NCI-H2107 (cell line): ENCODE results near the gene SYT12.
"Not testable (repeated sequence)": the region's sequence is repeated elsewhere in the genome, so short reads cannot be mapped to it uniquely, and the experiment has no call there.

Experiments used
- DNase-seq: peaks from one replicate; lab custom pipeline; 2025; lab: John Stamatoyannopoulos, UW

SYT12 gene

GRCh38 chr11:66996609-66997273 is 26.2 kb upstream of the SYT12 start:
- no peak for DNase-seq

DNA sequence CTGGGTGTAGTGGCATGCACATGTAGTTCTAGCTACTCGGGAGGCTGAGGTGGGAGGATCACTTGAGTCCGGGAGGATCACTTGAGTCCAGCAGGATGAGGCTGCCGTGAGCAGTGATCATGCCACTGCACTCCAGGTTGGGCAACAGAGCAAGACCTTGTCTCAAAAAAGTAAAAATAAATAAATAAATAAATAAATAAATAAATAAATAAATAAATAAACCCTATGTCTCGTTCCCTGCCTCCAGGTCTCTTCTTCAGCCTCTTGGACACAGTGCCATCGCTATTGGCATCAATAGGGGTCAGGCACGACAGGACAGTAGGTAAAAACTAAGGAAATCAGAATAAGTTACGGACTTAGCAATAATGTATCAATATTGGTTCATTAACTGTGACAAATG is 23.4 kb upstream of the SYT12 start:
- DNase-seq, result no peak

GRCh38 chr11:67001332-67001731 is 21.6 kb upstream of the SYT12 start:
- no peak for DNase-seq

GRCh38 chr11:67002297-67002913 is 20.5 kb upstream of the SYT12 start:
- DNase-seq, result peak; percentile 57

DNA sequence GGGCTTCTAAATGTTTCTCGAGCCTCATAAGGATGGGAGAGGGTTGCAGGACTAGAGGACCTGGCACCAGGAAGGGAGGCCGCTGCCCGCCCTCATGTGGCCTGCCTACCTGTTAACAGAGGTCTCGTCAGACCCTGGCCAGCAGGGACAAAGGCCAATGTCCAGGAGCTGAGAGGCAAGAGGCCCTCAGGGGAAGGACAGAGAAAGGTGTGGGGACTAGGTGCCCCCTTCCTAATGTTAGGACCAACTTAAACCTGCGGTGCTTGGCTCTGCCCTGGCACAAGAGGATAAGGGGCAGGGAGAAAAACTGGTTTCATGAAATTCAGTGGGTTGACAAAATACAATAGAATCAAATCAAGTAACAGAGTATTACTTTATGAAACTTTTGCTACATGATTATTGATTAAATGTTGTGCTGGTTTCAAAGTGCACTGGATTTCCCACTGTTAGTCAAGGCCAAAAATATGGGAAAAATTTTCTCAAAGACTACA is 20.0 kb upstream of the SYT12 start:
- DNase-seq, result no peak

- not testable (repeated sequence) for DNase-seq
These were observed 17.7 kb upstream of the SYT12 start for GRCh38 chr11:67005200-67005599.

- no peak for DNase-seq
These were observed 16.7 kb upstream of the SYT12 start for GRCh38 chr11:67006029-67006884.

- DNase-seq, result no peak
These were observed 15.8 kb upstream of the SYT12 start for GRCh38 chr11:67007126-67007525.

- no peak for DNase-seq
These were observed 12.5 kb upstream of the SYT12 start for GRCh38 chr11:67010296-67010905.

DNA sequence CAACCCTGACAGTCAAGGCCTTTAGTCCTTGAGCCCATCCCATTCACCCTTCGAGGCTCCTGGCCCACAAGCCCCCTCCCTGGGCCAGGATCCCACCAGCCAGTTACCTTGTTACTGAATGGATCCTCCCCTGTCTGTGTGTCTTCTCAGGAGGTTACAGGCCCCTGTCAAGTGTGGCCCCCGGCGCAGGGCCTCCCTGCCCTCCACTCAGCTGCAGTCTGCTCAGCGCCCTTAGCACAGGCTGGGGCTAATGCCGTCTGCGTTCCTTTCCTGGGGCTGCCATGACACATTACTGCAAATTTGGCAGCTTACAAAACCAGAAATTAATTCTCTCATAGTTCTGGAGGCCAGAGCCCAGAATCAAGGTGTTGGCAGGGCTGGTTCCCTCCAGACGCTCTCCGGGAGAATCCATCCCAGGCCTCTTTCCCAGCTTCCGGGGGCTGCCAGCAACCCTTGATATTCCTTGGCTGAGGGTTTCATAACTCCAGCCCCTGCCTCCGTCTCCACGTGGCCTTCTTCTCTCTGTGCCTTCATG is 9.4 kb upstream of the SYT12 start:
- DNase-seq, result no peak

DNA sequence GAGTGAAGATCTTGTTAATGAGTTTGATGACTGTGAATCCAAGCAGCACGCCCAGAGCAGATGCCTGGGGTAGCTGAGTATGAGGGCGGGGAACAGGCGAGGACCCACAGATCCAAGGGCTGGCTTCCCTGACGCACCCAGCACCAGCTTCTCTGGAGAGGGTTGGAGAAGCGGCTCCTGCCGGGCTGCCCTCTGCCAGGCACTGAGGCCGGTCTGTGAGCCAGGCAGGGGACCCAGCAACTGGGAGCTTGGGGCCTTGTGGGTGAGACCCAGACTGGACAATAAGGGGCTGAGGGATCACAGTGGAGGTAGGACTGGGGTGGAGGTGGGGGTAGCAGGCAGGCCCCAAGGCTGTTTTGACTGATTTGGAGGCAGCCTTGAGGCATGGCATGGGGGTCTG is 8.6 kb upstream of the SYT12 start:
- no peak for DNase-seq

GRCh38 chr11:67015048-67015447 is 7.9 kb upstream of the SYT12 start:
- no peak for DNase-seq

- no peak for DNase-seq
These were observed 6.4 kb upstream of the SYT12 start for GRCh38 chr11:67016550-67016949.

DNA sequence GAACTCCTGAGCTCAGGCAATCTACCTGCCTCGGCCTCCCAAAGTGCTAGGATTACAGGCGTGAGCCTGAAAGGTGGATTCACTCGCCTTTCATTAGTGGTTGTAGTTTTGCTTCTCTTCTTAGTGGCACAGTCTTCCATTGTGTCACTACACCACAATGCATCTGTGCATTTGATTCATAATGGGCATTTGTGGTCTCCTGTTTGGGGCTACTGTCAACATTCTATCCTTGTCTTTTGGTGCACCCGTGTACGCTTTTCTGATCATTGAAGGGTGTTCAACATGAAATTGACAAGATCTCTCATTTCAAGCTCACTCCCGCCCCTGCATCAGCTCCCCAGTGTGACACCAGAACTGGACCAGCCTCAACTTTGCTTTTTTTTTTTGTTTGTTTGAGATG is 2.0 kb upstream of the SYT12 start:
- no peak for DNase-seq

- DNase-seq, result no peak
These were observed 497 bp upstream of the SYT12 start for GRCh38 chr11:67022341-67022933.

DNA sequence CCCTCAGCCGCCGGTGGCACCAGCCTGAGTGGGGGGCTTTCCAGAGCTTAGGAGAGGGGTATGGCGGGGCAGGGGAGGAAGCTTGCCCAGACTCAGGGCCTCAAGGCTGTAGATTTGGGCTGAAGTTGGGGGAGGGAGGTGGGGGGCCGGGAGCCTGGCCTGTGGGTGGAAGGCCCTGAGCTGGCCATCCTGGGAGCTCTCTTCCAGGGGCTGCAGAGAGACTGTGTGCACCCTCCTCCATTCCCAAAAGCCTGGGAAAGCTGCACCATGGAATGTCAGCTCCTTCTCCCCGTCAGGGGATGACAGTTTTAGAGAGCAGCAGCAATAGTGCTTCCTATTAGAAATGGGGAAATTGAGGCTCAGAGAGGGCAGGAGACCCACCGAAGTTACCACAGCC is 1.0 kb downstream of the SYT12 start:
- DNase-seq, result no peak

DNA sequence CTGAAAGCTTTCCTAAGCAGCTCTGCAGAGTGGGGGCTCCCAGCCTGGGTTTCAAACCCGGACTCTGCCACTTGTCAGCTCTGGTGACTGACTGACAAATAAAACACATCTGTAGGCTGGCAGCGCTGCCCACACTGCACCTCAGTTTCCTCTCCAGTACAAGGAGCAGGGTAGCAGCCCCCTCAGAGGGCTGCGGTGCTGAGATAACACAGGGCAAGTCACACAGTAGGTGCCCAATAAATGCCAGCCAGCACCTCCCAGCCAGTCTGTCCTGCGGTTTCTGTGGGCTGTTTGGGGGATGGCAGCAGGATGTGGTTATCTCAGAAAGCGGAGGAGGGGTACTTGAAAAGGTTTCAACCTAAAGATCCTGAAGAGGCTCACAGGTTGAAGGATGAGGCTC is 1.5 kb downstream of the SYT12 start:
- DNase-seq, result no peak

GRCh38 chr11:67024966-67025365 is 2.0 kb downstream of the SYT12 start:
- no peak for DNase-seq

- DNase-seq, result no peak
These were observed 2.8 kb downstream of the SYT12 start for GRCh38 chr11:67025750-67026149.

DNA sequence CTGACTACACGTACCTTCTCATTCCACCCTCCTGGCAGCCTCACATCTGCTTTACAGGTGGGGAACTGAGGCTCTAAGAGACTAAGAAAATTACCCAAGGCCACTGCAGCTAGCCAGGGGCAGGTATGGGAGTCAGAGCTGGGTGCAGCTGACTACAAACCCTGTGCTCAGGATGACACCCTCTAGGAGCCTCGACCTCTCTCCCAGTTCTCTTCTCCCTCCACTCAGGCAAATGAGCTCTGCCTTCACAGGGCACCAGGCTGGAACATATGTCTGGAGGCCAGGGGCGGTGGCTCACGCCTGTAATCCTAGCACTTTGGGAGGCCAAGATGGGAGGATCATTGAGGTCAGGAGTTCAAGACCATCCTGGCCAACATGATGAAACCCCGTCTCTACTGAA is 4.0 kb downstream of the SYT12 start:
- DNase-seq, result no peak

DNA sequence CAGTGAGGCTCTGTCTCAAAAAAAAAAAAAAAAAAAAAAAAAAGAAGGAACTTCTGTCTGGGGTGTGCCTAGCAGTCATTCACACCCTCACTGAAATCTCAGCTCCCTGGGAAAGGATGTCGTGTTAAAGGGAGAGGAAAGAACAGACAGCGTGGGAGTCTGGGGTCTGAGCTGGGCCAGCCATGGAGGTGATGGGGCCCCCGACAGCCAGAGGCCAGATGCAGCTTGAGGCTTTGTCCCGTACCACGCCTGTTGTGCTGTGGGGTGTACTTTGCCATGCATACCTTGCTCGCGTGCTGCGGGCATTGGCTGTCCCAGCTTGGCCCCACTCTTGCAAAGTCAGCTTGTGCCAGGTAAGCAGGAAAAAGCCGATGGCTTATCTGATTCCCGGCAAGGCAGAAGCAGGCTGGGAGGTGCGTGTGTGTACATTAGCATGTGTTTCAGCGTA is 4.6 kb downstream of the SYT12 start:
- DNase-seq, result no peak
